HG03469 (cell line): ENCODE results near the gene PAK5.
"Not testable (repeated sequence)": the region's sequence is repeated elsewhere in the genome, so short reads cannot be mapped to it uniquely, and the experiment has no call there.

Experiments
- ATAC-seq: cut with Tn5 transposase; IDR thresholded peaks from one replicate; pipeline ENCODE4 v1.9.1; 2021; ENCODE audit warnings: mild to moderate bottlenecking, moderate library complexity, moderate number of reproducible peaks; ENCODE audit not compliant: unreplicated experiment

The PAK5 gene

GRCh38 chr20:9686866-9687265 is 152.0 kb downstream of the PAK5 start:
- ATAC-seq, result no peak

DNA sequence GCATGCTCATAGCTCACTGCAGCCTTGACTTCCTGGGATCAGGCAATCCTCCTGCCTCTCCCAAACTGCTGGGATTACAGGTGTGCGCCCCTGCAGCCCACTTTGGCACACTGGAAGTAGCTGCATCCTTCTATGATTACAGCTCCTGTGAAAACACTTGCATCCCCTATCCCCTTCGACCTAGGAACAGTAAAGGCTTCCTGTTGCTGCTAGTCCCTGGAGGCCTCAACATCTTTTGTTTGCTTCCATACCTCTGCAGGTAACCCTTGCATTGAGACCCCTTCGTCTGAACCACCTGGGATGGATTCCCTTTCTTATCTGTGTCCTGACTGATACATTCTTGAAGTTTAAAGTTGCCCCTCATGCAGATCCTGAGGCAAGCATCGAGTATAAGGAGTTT is 152.4 kb downstream of the PAK5 start:
- no peak for ATAC-seq

- ATAC-seq, result no peak
Measured at GRCh38 chr20:9686001-9686400, 152.9 kb downstream of the PAK5 start.

DNA sequence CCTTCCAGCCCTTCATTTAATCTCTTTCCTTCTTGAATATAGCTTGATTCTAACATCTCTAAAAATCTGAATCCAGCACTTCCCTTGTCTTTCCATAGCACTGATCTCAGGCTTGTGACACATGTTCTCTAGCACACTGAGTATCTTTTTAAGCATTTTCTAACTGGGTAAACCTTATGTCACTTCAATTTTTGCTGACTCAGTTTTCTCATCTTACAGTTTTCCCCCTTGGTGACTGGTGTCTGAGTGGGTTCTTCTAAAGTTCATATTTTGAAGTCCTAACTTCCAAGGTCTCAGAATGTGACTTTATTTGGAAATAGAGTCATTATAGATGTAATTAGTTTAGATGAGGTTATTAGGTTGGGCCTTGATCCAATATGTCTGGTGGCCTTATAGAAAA is 153.9 kb downstream of the PAK5 start:
- no peak for ATAC-seq

GRCh38 chr20:9677100-9677623 is 161.7 kb downstream of the PAK5 start:
- no peak for ATAC-seq

DNA sequence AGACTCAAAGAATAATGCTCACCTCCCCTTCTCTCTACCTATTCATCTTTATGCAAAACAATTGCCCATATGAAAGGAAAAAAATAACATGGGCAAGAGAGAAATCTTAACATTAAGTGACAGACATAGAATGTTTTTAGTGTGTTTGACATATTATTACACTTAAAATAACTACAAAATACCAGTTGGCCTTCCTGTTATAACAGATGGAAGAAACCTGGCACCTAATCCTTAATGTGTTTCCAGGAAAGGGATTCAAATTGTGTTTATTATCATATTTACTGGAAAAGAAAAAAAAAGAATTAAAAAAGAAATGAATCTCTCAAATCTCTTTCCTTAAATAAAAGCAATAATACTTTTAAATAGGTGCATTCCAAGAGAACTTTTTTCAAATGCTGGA is 165.9 kb downstream of the PAK5 start:
- ATAC-seq, result no peak

DNA sequence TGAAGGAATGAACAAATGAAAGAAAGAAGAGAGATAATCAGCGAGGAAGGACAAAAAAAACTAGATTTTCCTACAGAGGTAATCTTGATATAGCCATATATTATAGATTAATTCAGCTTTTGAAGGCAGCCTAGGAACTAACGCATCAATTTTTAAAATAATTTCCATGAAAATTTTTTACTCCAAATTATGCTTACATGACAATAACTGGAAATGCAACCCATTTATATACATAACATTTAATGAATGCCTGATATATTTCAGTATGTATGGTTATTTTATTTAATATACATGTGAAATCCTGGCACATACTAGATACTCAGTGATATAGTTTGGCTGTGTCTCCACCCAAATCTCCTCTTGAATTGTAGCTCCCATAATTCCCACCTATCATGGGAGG is 166.8 kb downstream of the PAK5 start:
- no peak for ATAC-seq

DNA sequence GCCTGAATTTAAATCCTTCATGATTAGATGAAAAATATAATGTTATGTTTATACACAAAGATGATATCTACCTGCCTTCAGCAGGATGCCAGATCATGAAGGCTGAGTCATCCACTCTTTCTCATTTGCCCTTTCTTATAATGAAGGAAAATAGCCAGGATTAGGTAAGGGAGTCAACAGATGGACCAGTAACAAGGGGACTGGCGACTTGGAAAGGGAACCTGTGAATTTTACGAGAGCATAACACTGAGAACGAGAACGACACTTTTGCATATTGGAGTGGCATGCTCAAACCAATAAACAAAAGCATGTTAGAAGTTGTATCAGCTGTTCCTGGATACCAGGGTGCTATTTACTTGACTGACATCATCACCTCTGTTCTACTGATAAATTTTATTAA is 170.5 kb downstream of the PAK5 start:
- no peak for ATAC-seq

GRCh38 chr20:9663423-9663822 is 175.5 kb downstream of the PAK5 start:
- no peak for ATAC-seq

DNA sequence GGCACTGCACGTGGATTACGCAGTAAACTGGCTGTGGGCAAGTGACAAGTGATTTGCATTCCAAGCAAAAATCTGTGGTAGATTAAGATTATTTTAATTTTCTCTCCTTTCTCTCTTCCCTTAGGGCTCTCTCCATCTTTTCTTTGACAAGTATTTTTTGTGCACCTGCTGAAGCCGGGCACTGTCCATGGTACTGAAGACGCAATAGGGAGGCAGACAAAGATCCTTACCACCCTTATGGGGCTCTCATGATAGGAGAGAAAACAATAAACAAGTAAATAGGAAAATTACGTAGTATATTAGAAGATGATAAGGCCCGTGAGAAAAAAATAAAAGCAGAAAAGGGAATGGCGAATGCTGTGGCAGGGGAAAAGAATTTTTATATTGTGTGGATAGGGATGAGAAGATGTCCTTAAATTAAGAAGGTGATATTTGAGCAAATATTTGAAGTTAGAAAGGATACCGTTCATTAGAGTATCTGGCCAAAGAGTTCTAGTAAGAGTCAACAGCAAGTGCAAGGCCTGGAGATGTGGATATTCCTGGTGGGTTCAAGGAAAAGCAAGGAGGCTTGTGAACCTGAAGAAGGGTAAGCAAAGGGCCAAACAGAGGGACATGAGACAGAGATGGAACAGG is 178.5 kb downstream of the PAK5 start:
- ATAC-seq, result no peak

GRCh38 chr20:9647741-9648140 is 191.1 kb downstream of the PAK5 start:
- no peak for ATAC-seq

- ATAC-seq, result no peak
Measured at GRCh38 chr20:9646375-9646774, 192.5 kb downstream of the PAK5 start.

DNA sequence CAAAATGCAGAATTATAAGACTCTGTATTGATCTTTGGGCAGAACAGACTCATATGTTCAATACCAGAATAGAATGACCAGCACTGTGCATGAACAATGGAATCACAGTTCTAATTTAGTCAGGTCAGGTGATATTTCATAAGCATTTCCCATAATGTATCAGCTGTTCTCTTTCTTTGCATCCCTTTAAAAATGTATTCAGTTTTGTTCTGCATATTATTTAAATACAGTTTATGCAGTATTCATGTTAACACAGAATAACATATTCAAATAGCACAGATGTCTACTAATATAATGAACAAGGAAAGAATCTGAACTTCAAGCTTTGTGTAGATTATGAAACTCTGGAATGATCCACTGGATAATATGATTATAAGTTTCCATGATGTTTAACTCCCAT is 196.0 kb downstream of the PAK5 start:
- ATAC-seq, result no peak

GRCh38 chr20:9641499-9642000 is 197.3 kb downstream of the PAK5 start:
- not testable (repeated sequence) for ATAC-seq

GRCh38 chr20:9637889-9638288 is 201.0 kb downstream of the PAK5 start:
- no peak for ATAC-seq

GRCh38 chr20:9635750-9636149 is 203.1 kb downstream of the PAK5 start:
- ATAC-seq, result no peak

DNA sequence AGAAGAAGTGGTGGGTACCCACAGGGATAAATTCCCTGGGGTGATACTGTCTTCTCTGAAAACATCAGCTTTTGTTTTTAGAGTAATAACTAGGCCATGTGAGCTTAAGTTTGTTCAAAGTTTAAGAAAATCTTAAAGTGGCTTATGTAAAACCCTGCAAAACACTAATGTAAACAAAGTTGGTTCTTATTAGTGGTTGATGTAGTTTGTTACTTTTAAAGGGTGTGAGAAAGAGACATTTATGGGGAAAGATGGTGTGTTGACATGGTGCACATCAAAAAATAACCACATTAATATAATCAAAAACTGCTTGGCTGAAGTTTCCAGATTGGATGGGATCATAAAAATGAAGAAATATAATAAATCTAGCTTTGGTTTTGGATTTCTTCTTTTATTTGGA is 204.5 kb downstream of the PAK5 start:
- no peak for ATAC-seq

DNA sequence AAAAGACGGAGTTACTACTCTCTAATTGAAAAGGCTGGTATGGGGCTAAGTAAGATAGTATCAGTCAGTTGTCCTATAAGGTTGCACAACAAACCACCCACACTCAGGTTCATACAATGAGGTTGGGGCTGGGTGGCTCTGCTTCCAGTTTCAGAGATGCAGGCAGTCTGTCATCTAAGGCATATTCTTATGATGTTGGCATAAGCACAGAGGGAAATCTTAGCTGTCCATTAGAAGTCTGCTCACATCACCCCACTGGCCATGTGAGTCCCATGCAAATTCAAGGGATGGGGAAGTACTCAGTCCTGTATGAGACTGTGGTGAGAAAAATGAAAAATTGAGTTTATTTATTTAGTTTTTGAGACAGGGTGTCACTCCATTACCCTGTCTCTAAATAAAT is 205.9 kb downstream of the PAK5 start:
- no peak for ATAC-seq

DNA sequence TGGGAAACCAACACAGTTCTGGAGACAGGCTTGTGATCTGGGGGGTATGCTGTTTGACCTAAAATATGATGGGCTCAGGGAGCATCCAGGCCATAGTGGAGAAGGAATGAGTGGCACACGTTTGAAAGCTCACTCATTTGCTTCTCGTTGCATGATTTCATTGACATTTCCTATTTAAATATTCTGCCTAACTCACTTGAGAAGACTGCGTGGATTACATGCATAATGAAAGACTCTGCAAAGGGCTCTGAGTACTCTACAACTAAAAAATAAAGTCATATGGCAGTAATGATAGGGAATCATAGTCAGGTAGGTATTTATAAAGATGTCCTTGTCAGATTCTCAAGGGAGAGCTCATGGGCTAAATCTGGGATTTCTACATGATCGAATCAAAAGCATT is 206.6 kb downstream of the PAK5 start:
- ATAC-seq, result no peak

- no peak for ATAC-seq
Measured at GRCh38 chr20:9630554-9630953, 208.3 kb downstream of the PAK5 start.

DNA sequence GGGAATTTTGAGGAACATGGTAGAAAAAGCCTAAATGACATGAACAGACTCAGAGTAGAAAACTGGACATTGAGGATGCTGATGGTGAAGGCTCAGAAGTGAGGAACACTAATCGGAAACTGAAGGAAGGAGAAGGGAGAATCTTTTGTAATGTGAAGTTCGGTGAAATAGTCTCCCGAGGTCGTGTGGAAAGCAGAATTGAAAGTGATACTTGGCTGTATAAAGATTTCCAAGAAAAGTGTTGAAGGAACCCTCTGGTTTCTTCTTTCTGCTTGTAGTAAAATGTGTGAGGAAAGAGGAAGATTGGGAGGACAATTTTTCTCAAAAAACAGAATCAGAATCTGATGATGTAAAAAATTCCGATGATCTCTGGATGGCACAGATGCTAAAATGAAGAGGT is 209.0 kb downstream of the PAK5 start:
- no peak for ATAC-seq

- ATAC-seq, result no peak
Measured at GRCh38 chr20:9628589-9628988, 210.3 kb downstream of the PAK5 start.

DNA sequence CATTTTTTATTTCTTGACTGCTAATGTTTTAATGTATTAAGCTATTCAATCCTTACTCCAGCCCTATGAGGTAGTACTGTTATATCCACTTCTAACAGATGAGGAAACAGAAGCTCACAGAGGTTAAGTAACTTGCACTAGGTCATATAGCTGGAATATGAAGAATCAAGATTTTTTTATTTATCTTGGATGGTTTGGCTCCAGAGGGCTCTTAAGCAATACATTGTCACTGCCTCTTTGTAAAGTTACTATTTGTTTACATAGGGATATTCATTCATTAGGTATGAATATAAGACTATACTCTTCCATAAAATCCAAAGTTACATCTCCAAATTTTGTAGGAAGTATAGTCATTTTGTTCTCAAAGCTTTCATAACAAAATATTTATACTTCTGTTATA is 210.7 kb downstream of the PAK5 start:
- no peak for ATAC-seq
